GM18526 (cell line): ENCODE measurements around the gene FOS.

Experiments
- POLR2A ChIP-seq: IDR thresholded peaks from 3 replicates; pipeline ENCODE4 v1.6.1; 2011; ENCODE audit not compliant: insufficient read length; ENCODE audit errors: extremely low read depth

The FOS gene

GRCh38 chr14:75313294-75313693 lies 34.7 kb downstream of the FOS start:
- TF ChIP-seq POLR2A: no peak

- TF ChIP-seq POLR2A: no peak
Observed at GRCh38 chr14:75315144-75315543, 36.5 kb downstream of the FOS start.

DNA sequence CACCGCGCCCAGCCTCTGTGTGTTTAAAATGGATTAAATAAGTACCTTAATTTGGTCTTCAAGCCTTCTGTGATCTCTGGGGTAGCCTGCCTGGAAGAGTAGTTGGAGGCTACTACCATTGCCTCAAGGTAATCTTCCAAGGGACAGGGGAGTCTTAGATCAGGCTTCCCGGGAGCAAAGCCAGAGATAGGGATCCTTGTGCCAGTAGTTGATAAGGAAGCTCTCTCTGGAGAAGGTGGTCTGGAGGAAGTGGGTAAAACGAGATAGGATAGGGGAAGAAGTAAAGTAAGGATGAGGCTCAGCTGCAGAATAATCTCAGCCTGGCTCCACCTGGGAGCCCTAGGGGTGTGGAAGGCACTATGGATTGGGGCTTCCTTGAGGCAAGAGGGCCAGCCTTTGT lies 38.5 kb downstream of the FOS start:
- TF ChIP-seq POLR2A: no peak

GRCh38 chr14:75318353-75318752 lies 39.7 kb downstream of the FOS start:
- no peak for TF ChIP-seq POLR2A

DNA sequence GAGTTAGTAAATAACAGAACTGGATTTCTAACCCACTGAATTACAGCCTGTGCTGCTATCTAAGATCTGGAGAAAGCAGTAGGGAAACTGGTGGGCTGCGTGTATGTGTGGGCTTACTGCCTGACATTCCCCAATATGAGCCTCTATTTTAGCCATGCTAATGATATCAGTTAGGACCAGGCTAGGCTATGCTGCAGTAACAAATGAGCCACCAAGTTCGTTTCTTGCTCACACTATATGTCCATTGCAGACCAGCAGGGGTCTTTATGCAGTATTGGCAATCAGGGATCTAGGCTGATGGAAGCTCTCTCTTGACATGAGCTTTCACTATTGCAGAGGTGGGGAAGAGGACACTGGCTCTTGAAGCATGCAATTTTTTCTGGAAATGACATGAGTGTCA lies 40.4 kb downstream of the FOS start:
- TF ChIP-seq POLR2A: no peak

DNA sequence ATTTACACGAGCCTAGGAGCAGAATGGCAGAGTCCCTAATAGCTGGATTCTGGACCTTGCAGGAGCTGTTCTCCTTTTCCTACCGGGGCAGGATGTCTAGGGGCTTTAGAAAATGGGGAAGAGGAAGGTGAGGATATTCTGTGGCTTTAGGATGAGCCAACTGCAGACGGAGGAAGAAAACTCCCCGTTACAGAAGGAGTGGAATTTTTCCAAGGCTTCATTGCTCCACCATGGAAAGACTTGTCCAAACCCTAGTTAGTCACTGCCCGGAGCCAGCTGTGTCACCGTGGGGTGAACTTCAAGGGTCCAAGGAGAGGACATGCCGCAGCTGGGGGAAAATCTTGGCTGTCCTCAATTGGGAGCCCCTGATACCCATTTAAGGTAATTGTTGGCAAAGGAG lies 41.6 kb downstream of the FOS start:
- TF ChIP-seq POLR2A: no peak

DNA sequence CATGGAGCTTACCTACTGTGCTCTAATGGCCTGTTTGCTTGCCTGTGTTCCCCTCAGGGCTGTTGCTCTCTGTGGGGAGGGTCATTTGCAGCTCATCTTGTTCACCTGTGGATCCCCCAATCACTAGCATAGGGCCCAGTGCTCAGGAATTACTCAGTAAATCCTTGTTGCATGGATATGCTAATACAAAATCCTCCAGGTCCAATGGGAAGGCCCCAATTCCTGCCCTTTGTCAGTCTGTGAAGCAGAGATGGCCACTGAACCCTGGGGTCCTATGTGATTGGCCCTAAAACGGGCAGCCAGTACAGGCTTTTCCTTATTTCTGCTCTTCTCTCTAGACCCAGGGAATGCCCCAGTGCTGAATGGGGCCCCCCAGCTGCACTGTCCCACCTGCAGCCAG lies 44.1 kb downstream of the FOS start:
- no peak for TF ChIP-seq POLR2A

GRCh38 chr14:75323571-75323970 lies 44.9 kb downstream of the FOS start:
- TF ChIP-seq POLR2A: no peak

DNA sequence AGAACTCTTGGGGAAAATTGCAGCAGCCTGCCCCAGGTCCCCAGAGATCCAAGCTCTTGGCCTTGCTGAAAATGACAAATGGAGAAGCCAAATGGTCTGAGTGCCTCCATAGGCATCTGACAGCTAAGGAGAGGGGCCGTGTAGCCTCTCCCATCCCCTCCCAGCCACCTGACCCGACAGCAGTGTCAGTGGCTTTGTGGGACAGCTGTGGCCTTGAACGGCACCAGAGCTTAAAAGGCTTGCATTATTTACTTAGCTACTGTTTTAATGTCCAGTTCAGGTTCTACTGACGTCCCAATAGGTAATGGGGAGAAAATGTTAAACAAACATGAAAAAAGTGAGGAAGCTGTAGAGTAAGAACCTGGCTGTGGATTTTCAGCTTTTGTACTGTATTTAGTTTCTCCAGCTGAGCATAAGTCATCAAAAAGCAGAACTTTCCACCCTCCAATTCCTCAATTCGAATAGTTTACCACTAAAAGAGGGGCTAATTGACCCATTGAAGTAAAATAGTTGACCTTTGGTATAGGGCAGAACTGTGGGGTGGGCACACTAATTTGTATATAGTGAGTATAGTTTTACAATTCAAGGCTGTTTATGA lies 50.0 kb downstream of the FOS start:
- TF ChIP-seq POLR2A: no peak

DNA sequence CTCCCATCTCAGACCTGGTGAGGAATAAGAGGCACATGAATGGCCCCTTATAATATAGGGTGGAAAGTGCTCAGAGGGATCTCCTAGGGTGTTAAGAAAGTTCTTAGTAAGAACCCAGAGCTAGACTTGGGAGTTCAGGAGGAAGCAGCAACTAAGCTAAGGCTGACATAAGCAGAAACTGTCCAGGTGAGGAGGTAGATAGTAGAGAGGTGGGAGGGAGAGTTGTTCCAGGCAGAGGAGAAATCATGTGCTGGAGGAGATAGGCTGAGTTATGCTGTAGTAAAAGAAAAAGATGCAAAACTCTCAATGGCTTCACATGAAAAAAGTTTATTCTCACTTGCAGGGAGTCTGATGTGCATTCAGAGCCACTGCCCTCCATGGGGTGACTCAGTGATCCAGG lies 50.7 kb downstream of the FOS start:
- TF ChIP-seq POLR2A: no peak

GRCh38 chr14:75331471-75331870 lies 52.8 kb downstream of the FOS start:
- TF ChIP-seq POLR2A: no peak
